ENCODE data around the gene XRCC6.
"Not testable (repeated sequence)": the region's sequence is repeated elsewhere in the genome, so short reads cannot be mapped to it uniquely, and the experiment has no call there.

Gene XRCC6
- 323 to 608 (median 378) reads per million in 4 experiments for total RNA-seq

GRCh38 chr22:41621099-41621910, at the start of gene XRCC6:
XRCC6 (plus strand) TSS chr22:41621295; CDS start chr22:41622005, 710 bp downstream.
- DNase-seq: peak; percentile 100

GRCh38 chr22:41571786-41572185, 49.3 kb upstream of the XRCC6 start:
- DNase-seq: no peak

- not testable (repeated sequence) for DNase-seq
Observed at GRCh38 chr22:41572305-41572704, 48.8 kb upstream of the XRCC6 start.

- no peak for DNase-seq
Observed at GRCh38 chr22:41573677-41574076, 47.4 kb upstream of the XRCC6 start.

- DNase-seq: no peak
Observed at GRCh38 chr22:41574847-41575381, 46.2 kb upstream of the XRCC6 start.

- DNase-seq: no peak
Observed at GRCh38 chr22:41575533-41575932, 45.6 kb upstream of the XRCC6 start.

GRCh38 chr22:41576877-41577276, 44.2 kb upstream of the XRCC6 start:
- no peak for DNase-seq

GRCh38 chr22:41578114-41578513, 43.0 kb upstream of the XRCC6 start:
- DNase-seq: no peak

GRCh38 chr22:41578818-41579217, 42.3 kb upstream of the XRCC6 start:
- no peak for DNase-seq

- DNase-seq: no peak
Observed at GRCh38 chr22:41579297-41579996, 41.6 kb upstream of the XRCC6 start.

- DNase-seq: no peak
Observed at GRCh38 chr22:41579997-41580355, 41.1 kb upstream of the XRCC6 start.

- DNase-seq: no peak
Observed at GRCh38 chr22:41582694-41583093, 38.4 kb upstream of the XRCC6 start.

GRCh38 chr22:41584881-41585280, 36.2 kb upstream of the XRCC6 start:
- DNase-seq: no peak

GRCh38 chr22:41585898-41586297, 35.2 kb upstream of the XRCC6 start:
- no peak for DNase-seq

- DNase-seq: no peak
Observed at GRCh38 chr22:41587347-41587723, 33.8 kb upstream of the XRCC6 start.

- DNase-seq: peak; percentile 100
Observed at GRCh38 chr22:41589391-41590241, 31.5 kb upstream of the XRCC6 start, which contains the start of gene PMM1. PMM1 (minus strand) TSS chr22:41589840; CDS start chr22:41589805, 35 bp downstream.

GRCh38 chr22:41593336-41593960, 27.6 kb upstream of the XRCC6 start:
- not testable (repeated sequence) for DNase-seq

GRCh38 chr22:41595703-41596102, 25.4 kb upstream of the XRCC6 start:
- DNase-seq: no peak

GRCh38 chr22:41596776-41597634, 24.1 kb upstream of the XRCC6 start:
- no peak for DNase-seq

- no peak for DNase-seq
Observed at GRCh38 chr22:41597635-41597953, 23.5 kb upstream of the XRCC6 start.

- no peak for DNase-seq
Observed at GRCh38 chr22:41598081-41598480, 23.0 kb upstream of the XRCC6 start.
